PC-3 (cell line): ENCODE data around the gene SRSF5.

ENCODE experiments used
- CTCF ChIP-seq: fragments of 300-600 bp; sonication (generic); conservative IDR thresholded peaks from 2 replicates; pipeline ENCODE4 v1.5.1; 2017; ENCODE audit warnings: antibody characterized with exemption, low read depth, mild to moderate bottlenecking, low read length
- EZH2 ChIP-seq: fragments of 300-600 bp; sonication (generic); IDR thresholded peaks from one replicate; pipeline ENCODE4 v1.6.1; 2017; ENCODE audit warnings: antibody characterized with exemption, mild to moderate bottlenecking, low read length; ENCODE audit not compliant: unreplicated experiment
- EZH2phosphoT487 ChIP-seq: fragments of 300-600 bp; sonication (generic); IDR thresholded peaks from 2 replicates; pipeline ENCODE4 v1.6.1; 2018; ENCODE audit warnings: mild to moderate bottlenecking, antibody characterized with exemption, low read length, borderline replicate concordance

GRCh38 chr14:69763761-69764510 lies 3.0 kb upstream of the SRSF5 start:
- TF ChIP-seq CTCF: no peak
- TF ChIP-seq EZH2: no peak
- TF ChIP-seq EZH2phosphoT487: no peak
